WTC11 (cell line): Measurements from ENCODE around the gene RAET1E. TPM values are rescaled to one million over a fixed set of nuclear protein-coding genes. Genes with fewer than 3 reads are reported as not detected.

Experiments
- ATAC-seq: fragments of 200-7000 bp; cut with Tn5 transposase; 2 replicates; pipeline ENCODE4 v1.10.0; 2021; ENCODE audit warnings: mild to moderate bottlenecking, moderate library complexity
- CTCF ChIA-PET: fragments of 300-600 bp; sonication (Branson Sonifier 250); formaldehyde crosslinking; loops from one replicate; lab custom pipeline; 2021; ENCODE audit warnings: antibody characterized with exemption; lab: Charles Lee
- POLR2A ChIA-PET: fragments of 350-600 bp; sonication (Branson Sonifier 250); formaldehyde crosslinking; loops from one replicate; lab custom pipeline; 2021; ENCODE audit warnings: antibody characterized with exemption; lab: Charles Lee
- DNase-seq: peaks from one replicate; pipeline ENCODE4 v3.0.0; 2021; ENCODE audit warnings: low spot score
- H3K27ac Mint-ChIP-seq: 2 replicates; pipeline ENCODE4 v1.8.0; 2021; ENCODE audit warnings: mixed read lengths
- H3K27me3 Mint-ChIP-seq: 2 replicates; pipeline ENCODE4 v1.8.0; 2021; ENCODE audit warnings: low read depth, mild to moderate bottlenecking, moderate library complexity, mixed read lengths
- H3K36me3 Mint-ChIP-seq: 2 replicates; pipeline ENCODE4 v1.8.0; 2021; ENCODE audit warnings: mixed read lengths
- H3K4me1 Mint-ChIP-seq: 2 replicates; pipeline ENCODE4 v1.8.0; 2022; ENCODE audit warnings: mixed read lengths
- H3K4me3 Mint-ChIP-seq: 2 replicates; pipeline ENCODE4 v1.8.0; 2021; ENCODE audit warnings: mild to moderate bottlenecking, moderate library complexity, mixed read lengths
- H3K9me3 Mint-ChIP-seq: 2 replicates; pipeline ENCODE4 v1.8.0; 2021; ENCODE audit warnings: mixed read lengths
- NFE2L1 ChIP-seq: sonication (generic); formaldehyde crosslinking; IDR thresholded peaks from 2 replicates; pipeline ENCODE4 v1.8.1; 2023; ENCODE audit warnings: missing genetic modification reagents
- RELA ChIP-seq: sonication (generic); formaldehyde crosslinking; IDR thresholded peaks from 2 replicates; pipeline ENCODE4 v1.8.1; 2022; ENCODE audit warnings: missing genetic modification reagents, mild to moderate bottlenecking, borderline replicate concordance
- TEAD1 ChIP-seq: sonication (generic); formaldehyde crosslinking; IDR thresholded peaks from 2 replicates; pipeline ENCODE4 v1.8.0; 2022; ENCODE audit warnings: mild to moderate bottlenecking, missing genetic modification reagents
- total RNA-seq: library from RNA; stranded (reverse); gene quantifications from 3 replicates; pipeline ENCODE4 v1.2.3, GENCODE V29; 2021
- TF ChIP-seq, protein P1 (sequence below): fragments of 200-600 bp; IDR thresholded peaks from 2 replicates; pipeline ENCODE4 v1.8.0; 2022; ENCODE audit warnings: antibody characterized with exemption
- TF ChIP-seq, protein P2 (sequence below): sonication (generic); formaldehyde crosslinking; IDR thresholded peaks from 2 replicates; pipeline ENCODE4 v1.8.0; 2022; ENCODE audit warnings: mild to moderate bottlenecking, missing genetic modification reagents
- TF ChIP-seq, protein P3 (sequence below): sonication (generic); formaldehyde crosslinking; IDR thresholded peaks from 2 replicates; pipeline ENCODE4 v1.8.1; 2022; ENCODE audit warnings: mild to moderate bottlenecking, moderate library complexity, missing genetic modification reagents
- TF ChIP-seq, protein P4 (sequence below): sonication (generic); formaldehyde crosslinking; conservative IDR thresholded peaks from 2 replicates; pipeline ENCODE4 v1.8.1; 2022; ENCODE audit warnings: mild to moderate bottlenecking, missing genetic modification reagents
- TF ChIP-seq, protein P5 (sequence below): sonication (generic); formaldehyde crosslinking; IDR thresholded peaks from 2 replicates; pipeline ENCODE4 v1.8.1; 2023; ENCODE audit warnings: mild to moderate bottlenecking, missing genetic modification reagents
- TF ChIP-seq, protein P6 (sequence below): sonication (generic); formaldehyde crosslinking; IDR thresholded peaks from 2 replicates; pipeline ENCODE4 v1.8.1; 2023; ENCODE audit warnings: mild to moderate bottlenecking, missing genetic modification reagents, moderate library complexity
- TF ChIP-seq, protein P7 (sequence below): sonication (generic); formaldehyde crosslinking; IDR thresholded peaks from 2 replicates; pipeline ENCODE4 v1.8.1; 2022; ENCODE audit warnings: low read depth, missing genetic modification reagents, borderline replicate concordance

RAET1E gene
- total RNA-seq, 1 experiment from 2014 or later: not detected

DNA sequence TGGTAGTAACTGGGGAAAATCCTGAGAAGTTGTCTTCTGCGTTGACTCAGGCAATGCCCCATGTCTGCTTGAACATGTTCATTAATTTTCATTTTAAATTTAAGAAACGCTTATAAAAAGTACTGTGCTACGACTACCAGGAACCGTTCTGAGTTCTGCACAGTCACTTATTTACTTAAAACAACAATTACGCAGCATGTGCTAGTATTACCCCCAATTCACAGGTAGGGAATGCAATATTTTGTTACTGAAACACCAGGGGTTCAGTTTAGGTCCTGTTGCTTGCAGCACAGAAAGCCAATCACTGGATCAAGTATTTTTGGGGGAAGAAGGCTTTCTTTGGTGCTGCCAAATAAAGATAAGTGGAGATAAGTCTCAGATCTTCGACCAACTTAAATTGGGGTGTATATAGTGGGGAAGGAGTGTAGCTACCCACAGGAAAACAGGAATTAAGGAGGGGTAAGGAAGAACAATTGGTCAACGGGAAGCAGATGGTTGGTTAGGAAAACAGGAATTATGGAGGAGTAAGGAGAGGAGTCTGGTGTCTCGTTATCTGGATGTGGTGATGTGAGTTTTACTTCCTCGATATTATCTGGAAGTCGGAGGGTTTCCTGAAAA lies 28.5 kb downstream of the RAET1E start (continued):
- TF ChIP-seq, protein P1, sequence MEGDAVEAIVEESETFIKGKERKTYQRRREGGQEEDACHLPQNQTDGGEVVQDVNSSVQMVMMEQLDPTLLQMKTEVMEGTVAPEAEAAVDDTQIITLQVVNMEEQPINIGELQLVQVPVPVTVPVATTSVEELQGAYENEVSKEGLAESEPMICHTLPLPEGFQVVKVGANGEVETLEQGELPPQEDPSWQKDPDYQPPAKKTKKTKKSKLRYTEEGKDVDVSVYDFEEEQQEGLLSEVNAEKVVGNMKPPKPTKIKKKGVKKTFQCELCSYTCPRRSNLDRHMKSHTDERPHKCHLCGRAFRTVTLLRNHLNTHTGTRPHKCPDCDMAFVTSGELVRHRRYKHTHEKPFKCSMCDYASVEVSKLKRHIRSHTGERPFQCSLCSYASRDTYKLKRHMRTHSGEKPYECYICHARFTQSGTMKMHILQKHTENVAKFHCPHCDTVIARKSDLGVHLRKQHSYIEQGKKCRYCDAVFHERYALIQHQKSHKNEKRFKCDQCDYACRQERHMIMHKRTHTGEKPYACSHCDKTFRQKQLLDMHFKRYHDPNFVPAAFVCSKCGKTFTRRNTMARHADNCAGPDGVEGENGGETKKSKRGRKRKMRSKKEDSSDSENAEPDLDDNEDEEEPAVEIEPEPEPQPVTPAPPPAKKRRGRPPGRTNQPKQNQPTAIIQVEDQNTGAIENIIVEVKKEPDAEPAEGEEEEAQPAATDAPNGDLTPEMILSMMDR: no peak
- TF ChIP-seq, protein P2, sequence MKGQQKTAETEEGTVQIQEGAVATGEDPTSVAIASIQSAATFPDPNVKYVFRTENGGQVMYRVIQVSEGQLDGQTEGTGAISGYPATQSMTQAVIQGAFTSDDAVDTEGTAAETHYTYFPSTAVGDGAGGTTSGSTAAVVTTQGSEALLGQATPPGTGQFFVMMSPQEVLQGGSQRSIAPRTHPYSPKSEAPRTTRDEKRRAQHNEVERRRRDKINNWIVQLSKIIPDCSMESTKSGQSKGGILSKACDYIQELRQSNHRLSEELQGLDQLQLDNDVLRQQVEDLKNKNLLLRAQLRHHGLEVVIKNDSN (CRISPR knock-in tag): no peak
- TF ChIP-seq NFE2L1 (CRISPR knock-in tag) (no peak), RELA (CRISPR knock-in tag) (no peak)
- TF ChIP-seq, protein P3, sequence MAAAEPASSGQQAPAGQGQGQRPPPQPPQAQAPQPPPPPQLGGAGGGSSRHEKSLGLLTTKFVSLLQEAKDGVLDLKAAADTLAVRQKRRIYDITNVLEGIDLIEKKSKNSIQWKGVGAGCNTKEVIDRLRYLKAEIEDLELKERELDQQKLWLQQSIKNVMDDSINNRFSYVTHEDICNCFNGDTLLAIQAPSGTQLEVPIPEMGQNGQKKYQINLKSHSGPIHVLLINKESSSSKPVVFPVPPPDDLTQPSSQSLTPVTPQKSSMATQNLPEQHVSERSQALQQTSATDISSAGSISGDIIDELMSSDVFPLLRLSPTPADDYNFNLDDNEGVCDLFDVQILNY (CRISPR knock-in tag): no peak
- TF ChIP-seq, protein P4, sequence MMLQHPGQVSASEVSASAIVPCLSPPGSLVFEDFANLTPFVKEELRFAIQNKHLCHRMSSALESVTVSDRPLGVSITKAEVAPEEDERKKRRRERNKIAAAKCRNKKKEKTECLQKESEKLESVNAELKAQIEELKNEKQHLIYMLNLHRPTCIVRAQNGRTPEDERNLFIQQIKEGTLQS (CRISPR knock-in tag): no peak
- TF ChIP-seq, protein P5, sequence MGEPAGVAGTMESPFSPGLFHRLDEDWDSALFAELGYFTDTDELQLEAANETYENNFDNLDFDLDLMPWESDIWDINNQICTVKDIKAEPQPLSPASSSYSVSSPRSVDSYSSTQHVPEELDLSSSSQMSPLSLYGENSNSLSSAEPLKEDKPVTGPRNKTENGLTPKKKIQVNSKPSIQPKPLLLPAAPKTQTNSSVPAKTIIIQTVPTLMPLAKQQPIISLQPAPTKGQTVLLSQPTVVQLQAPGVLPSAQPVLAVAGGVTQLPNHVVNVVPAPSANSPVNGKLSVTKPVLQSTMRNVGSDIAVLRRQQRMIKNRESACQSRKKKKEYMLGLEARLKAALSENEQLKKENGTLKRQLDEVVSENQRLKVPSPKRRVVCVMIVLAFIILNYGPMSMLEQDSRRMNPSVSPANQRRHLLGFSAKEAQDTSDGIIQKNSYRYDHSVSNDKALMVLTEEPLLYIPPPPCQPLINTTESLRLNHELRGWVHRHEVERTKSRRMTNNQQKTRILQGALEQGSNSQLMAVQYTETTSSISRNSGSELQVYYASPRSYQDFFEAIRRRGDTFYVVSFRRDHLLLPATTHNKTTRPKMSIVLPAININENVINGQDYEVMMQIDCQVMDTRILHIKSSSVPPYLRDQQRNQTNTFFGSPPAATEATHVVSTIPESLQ (CRISPR knock-in tag): no peak

DNA sequence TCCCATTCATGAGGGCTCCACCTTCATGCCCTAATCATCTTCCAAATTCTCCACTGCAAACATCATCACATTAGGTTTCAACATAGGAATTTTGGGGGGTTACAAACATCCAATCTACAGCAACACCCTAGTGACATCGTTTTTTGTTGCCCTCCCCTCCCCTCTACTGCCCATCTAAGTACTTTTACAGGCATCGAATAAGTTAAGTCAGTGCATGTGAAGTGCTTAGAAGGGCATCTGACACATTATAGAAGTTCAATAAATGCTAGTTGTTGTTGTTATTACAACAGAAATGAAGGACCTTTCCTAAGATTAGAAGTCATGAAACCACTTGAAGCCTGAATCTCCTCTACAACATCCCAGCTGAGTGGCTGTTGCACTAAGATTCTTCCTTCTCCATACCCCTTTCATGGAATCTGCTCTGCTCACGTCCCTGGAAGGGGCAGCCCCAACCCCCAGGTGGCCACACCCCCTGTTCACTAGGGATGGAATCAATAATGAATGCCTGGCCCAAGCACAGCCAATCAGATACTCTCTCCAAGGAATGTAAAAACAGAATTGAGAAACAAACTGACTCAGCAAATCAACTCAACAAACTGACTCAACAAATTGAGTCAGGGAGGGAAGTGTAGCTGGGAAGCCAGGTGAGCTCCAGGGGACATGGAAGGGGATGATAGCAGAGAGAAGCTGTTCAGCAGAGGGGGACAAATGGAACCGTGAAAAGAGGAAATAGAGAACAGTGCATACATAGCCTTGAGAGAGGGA lies 29.9 kb downstream of the RAET1E start:
- Mint-ChIP-seq H3K36me3 (no peaks in the 10 kb centered on the region), H3K27me3 (peaks cover 1% of the 10 kb centered on the region), H3K9me3 (peaks cover 15% of the 10 kb centered on the region), H3K4me1 (peaks cover 18% of the 10 kb centered on the region), H3K27ac (peak overlapping the region; percentile 73), H3K4me3 (no peak overlapping the region; the same call in 1 of the 2 replicates)
- ChIA-PET CTCF (interaction anchor here (1.7 kb wide), 1 partner anchor 27 kb away, joined by 6 read pairs; no protein-coding TSS in a partner anchor), POLR2A (interaction anchor here (0.6 kb wide), 1 partner anchor 187 kb away, joined by 3 read pairs; no protein-coding TSS in a partner anchor)
- ATAC-seq: peak; percentile 27
- DNase-seq: peak; percentile 77
- TF ChIP-seq, protein P6, sequence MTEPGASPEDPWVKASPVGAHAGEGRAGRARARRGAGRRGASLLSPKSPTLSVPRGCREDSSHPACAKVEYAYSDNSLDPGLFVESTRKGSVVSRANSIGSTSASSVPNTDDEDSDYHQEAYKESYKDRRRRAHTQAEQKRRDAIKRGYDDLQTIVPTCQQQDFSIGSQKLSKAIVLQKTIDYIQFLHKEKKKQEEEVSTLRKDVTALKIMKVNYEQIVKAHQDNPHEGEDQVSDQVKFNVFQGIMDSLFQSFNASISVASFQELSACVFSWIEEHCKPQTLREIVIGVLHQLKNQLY (CRISPR knock-in tag): no peak
- TF ChIP-seq, protein P2 (CRISPR knock-in tag): no peak
- TF ChIP-seq, protein P7, sequence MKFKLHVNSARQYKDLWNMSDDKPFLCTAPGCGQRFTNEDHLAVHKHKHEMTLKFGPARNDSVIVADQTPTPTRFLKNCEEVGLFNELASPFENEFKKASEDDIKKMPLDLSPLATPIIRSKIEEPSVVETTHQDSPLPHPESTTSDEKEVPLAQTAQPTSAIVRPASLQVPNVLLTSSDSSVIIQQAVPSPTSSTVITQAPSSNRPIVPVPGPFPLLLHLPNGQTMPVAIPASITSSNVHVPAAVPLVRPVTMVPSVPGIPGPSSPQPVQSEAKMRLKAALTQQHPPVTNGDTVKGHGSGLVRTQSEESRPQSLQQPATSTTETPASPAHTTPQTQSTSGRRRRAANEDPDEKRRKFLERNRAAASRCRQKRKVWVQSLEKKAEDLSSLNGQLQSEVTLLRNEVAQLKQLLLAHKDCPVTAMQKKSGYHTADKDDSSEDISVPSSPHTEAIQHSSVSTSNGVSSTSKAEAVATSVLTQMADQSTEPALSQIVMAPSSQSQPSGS (CRISPR knock-in tag): no peak
- TF ChIP-seq TEAD1: peak; percentile 31; the same call in 1 of the 2 replicates
- TF ChIP-seq, all 79 proteins: peak for 1
